SK-N-SH (cell line): Measurements from ENCODE around the gene LRRC40. TPM values are rescaled to one million over a fixed set of nuclear protein-coding genes. Genes with fewer than 3 reads are reported as not detected.

ENCODE experiments used
- CTCF ChIA-PET: fragments of 300-600, 350-600 bp; formaldehyde crosslinking; extraction: SDS; loops from one replicate; lab custom pipeline; 2021; lab: Yijun Ruan, JAX
- POLR2A ChIA-PET: fragments of 350-600 bp; sonication (Branson Sonifier 250); formaldehyde crosslinking; extraction: SDS; loops from one replicate; lab custom pipeline; 2020; ENCODE audit warnings: antibody characterized with exemption, inconsistent platforms; lab: Yijun Ruan, JAX
- DNase-seq: peaks from one replicate; pipeline ENCODE4 v3.0.0; 2012
- H2AFZ ChIP-seq: fragments of 200-600 bp; sonication (generic); 2 replicates; pipeline ENCODE4 v1.8.1; 2016; ENCODE audit warnings: antibody characterized with exemption, mild to moderate bottlenecking, low read depth
- H3F3A ChIP-seq: fragments of 200-600 bp; sonication (generic); replicated peaks from 2 replicates; pipeline ENCODE3; 2016; ENCODE audit warnings: antibody characterized with exemption, mild to moderate bottlenecking; ENCODE audit not compliant: insufficient read depth
- H3K27ac ChIP-seq, 2 experiments: fragments of 200-500 bp in 1 of 2; fragments of 200-600 bp in 1 of 2; sonication (Bioruptor generic) in 1 of 2; sonication (generic), shearing (Covaris generic) in 1 of 2; 2 replicates each; pipeline versions ENCODE4 v1.5.1 to v1.6.1; 2014 to 2016; ENCODE audit warnings: low read depth in 2 of 2, inconsistent platforms in 1 of 2, low read length in 1 of 2, mild to moderate bottlenecking in 1 of 2, mixed read lengths in 1 of 2
- H3K27me3 ChIP-seq: fragments of 200-600 bp; sonication (generic), shearing (Covaris generic); 2 replicates; pipeline ENCODE4 v1.6.1; 2016; ENCODE audit warnings: mixed run types; ENCODE audit not compliant: insufficient read depth
- H3K36me3 ChIP-seq, 2 experiments: fragments of 200-500 bp in 1 of 2; fragments of 200-600 bp in 1 of 2; sonication (Bioruptor generic) in 1 of 2; sonication (generic) in 1 of 2; replicated peaks in 1 of 2; 2 replicates each; pipeline versions ENCODE3 to v1.5.1; 2014 to 2016; ENCODE audit warnings: low read length in 1 of 2, mild to moderate bottlenecking in 1 of 2; ENCODE audit not compliant: insufficient read depth in 2 of 2, control insufficient read depth in 1 of 2
- H3K4me1 ChIP-seq, 2 experiments: fragments of 200-500 bp in 1 of 2; fragments of 200-600 bp in 1 of 2; sonication (Bioruptor generic) in 1 of 2; sonication (generic), shearing (Covaris generic) in 1 of 2; 2 replicates each; pipeline versions ENCODE4 v1.5.1 to v1.6.1; 2014 to 2016; ENCODE audit warnings: low read depth in 1 of 2, low read length in 1 of 2, mixed run types in 1 of 2; ENCODE audit not compliant: insufficient read depth in 2 of 2, control insufficient read depth in 1 of 2
- H3K4me2 ChIP-seq: fragments of 200-600 bp; sonication (generic), shearing (Covaris generic); 2 replicates; pipeline ENCODE4 v1.6.1; 2017; ENCODE audit warnings: mixed run types
- H3K4me3 ChIP-seq, 2 experiments: fragments of 200-500 bp in 1 of 2; fragments of 200-600 bp in 1 of 2; sonication (Bioruptor generic) in 1 of 2; sonication (generic), shearing (Covaris generic) in 1 of 2; 2 replicates each; pipeline versions ENCODE4 v1.5.1 to v1.8.1; 2014 to 2016; ENCODE audit warnings: low read depth in 2 of 2, inconsistent platforms in 1 of 2, low read length in 1 of 2, mild to moderate bottlenecking in 1 of 2, mixed read lengths in 1 of 2, moderate library complexity in 1 of 2
- H3K79me2 ChIP-seq: fragments of 200-600 bp; sonication (generic); 2 replicates; pipeline ENCODE4 v1.8.1; 2017; ENCODE audit warnings: mild to moderate bottlenecking; ENCODE audit not compliant: insufficient read depth
- H3K9ac ChIP-seq: fragments of 200-600 bp; sonication (generic); 2 replicates; pipeline ENCODE4 v1.6.1; 2017; ENCODE audit warnings: mixed run types
- H3K9me2 ChIP-seq: fragments of 200-600 bp; sonication (generic); 2 replicates; pipeline ENCODE4 v1.6.1; 2017; ENCODE audit warnings: mixed run types
- H3K9me3 ChIP-seq: fragments of 200-600 bp; sonication (generic); 2 replicates; pipeline ENCODE4 v1.6.1; 2017; ENCODE audit warnings: mixed run types, mild to moderate bottlenecking, moderate library complexity
- H4K20me1 ChIP-seq: fragments of 200-600 bp; sonication (generic); 2 replicates; pipeline ENCODE4 v1.6.1; 2017; ENCODE audit warnings: mild to moderate bottlenecking, mixed run types; ENCODE audit not compliant: insufficient read depth
- EP300 ChIP-seq, 2 experiments: IDR thresholded peaks; 2 replicates each; pipeline versions ENCODE4 v1.4.0 to v1.6.1; 2012; ENCODE audit warnings: borderline replicate concordance in 1 of 2, low read depth in 1 of 2, low read length in 1 of 2
- FOSL2 ChIP-seq: IDR thresholded peaks from 2 replicates; pipeline ENCODE4 v1.4.0; 2012; ENCODE audit warnings: low read depth, mild to moderate bottlenecking, moderate library complexity, borderline replicate concordance
- MEF2A ChIP-seq: IDR thresholded peaks from 2 replicates; pipeline ENCODE4 v1.4.0; 2012; ENCODE audit warnings: low read depth, borderline replicate concordance
- RAD21 ChIP-seq: IDR thresholded peaks from 2 replicates; pipeline ENCODE4 v1.6.1; 2012; ENCODE audit warnings: mild to moderate bottlenecking, low read length
- polyA plus RNA-seq, 3 experiments: library from polyadenylated mRNA; depleted of rRNA; stranded (reverse); fragments of >200 nt; gene quantifications; 2 replicates each; pipeline ENCODE4 v1.2.3, GENCODE V29; 2012
- TF ChIP-seq, protein P1 (sequence below): IDR thresholded peaks from 2 replicates; pipeline ENCODE4 v1.4.0; 2012; ENCODE audit warnings: low read depth
- TF ChIP-seq, protein P2 (sequence below): IDR thresholded peaks from 2 replicates; pipeline ENCODE4 v1.4.0; 2012; ENCODE audit warnings: low read depth, borderline replicate concordance
- TF ChIP-seq, protein P3 (sequence below): IDR thresholded peaks from 2 replicates; pipeline ENCODE4 v1.6.1; 2012; ENCODE audit warnings: mild to moderate bottlenecking, low read depth, low read length, moderate library complexity
- TF ChIP-seq, protein P4 (sequence below): IDR thresholded peaks from 2 replicates; pipeline ENCODE4; 2012

Gene LRRC40
- polyA plus RNA-seq, 1 of the 3 experiments (the other 2 are of a cell fraction), result 5.6 TPM

DNA sequence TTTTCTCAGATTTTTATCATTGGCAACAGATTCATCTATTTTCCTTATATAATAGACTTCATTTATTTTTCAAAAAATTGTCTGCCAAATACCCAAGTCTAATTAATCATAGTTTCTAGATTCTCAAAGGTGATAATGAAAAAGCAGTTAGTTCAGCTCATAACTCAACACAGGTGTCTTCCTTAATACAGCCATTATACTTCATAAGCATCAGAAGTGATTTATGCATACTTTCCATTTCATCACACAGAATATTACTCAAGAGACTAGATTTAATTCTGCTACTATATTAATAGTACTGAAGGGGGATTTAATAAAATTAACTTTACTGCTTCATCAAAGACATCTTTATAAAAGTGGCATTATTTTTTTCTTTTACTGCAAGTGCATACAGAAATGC is 34.6 kb upstream of the LRRC40 start:
- Histone ChIP-seq H3K36me3 (peaks cover 89 to 98% of the 10 kb centered on the region in 2 experiments), H3F3A (peaks cover 10% of the 10 kb centered on the region), H3K27me3 (no peaks in the 10 kb centered on the region), H3K9ac (no peak overlapping the region), H2AFZ (no peak overlapping the region), H3K9me3 (no peaks in the 10 kb centered on the region), H4K20me1 (no peaks in the 10 kb centered on the region), H3K4me2 (no peak overlapping the region), H3K9me2 (no peaks in the 10 kb centered on the region), H3K27ac (no peak overlapping the region), H3K4me3 (no peak overlapping the region), H3K4me1 (no peaks in the 10 kb centered on the region; a peak in 1 of 4 replicates), H3K79me2 (peaks cover 55% of the 10 kb centered on the region)
- no peak for TF ChIP-seq RAD21
- TF ChIP-seq, protein P1, sequence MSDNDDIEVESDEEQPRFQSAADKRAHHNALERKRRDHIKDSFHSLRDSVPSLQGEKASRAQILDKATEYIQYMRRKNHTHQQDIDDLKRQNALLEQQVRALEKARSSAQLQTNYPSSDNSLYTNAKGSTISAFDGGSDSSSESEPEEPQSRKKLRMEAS, result no peak
- TF ChIP-seq, protein P2, sequence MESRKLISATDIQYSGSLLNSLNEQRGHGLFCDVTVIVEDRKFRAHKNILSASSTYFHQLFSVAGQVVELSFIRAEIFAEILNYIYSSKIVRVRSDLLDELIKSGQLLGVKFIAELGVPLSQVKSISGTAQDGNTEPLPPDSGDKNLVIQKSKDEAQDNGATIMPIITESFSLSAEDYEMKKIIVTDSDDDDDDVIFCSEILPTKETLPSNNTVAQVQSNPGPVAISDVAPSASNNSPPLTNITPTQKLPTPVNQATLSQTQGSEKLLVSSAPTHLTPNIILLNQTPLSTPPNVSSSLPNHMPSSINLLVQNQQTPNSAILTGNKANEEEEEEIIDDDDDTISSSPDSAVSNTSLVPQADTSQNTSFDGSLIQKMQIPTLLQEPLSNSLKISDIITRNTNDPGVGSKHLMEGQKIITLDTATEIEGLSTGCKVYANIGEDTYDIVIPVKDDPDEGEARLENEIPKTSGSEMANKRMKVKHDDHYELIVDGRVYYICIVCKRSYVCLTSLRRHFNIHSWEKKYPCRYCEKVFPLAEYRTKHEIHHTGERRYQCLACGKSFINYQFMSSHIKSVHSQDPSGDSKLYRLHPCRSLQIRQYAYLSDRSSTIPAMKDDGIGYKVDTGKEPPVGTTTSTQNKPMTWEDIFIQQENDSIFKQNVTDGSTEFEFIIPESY, result no peak
- TF ChIP-seq, protein P3, sequence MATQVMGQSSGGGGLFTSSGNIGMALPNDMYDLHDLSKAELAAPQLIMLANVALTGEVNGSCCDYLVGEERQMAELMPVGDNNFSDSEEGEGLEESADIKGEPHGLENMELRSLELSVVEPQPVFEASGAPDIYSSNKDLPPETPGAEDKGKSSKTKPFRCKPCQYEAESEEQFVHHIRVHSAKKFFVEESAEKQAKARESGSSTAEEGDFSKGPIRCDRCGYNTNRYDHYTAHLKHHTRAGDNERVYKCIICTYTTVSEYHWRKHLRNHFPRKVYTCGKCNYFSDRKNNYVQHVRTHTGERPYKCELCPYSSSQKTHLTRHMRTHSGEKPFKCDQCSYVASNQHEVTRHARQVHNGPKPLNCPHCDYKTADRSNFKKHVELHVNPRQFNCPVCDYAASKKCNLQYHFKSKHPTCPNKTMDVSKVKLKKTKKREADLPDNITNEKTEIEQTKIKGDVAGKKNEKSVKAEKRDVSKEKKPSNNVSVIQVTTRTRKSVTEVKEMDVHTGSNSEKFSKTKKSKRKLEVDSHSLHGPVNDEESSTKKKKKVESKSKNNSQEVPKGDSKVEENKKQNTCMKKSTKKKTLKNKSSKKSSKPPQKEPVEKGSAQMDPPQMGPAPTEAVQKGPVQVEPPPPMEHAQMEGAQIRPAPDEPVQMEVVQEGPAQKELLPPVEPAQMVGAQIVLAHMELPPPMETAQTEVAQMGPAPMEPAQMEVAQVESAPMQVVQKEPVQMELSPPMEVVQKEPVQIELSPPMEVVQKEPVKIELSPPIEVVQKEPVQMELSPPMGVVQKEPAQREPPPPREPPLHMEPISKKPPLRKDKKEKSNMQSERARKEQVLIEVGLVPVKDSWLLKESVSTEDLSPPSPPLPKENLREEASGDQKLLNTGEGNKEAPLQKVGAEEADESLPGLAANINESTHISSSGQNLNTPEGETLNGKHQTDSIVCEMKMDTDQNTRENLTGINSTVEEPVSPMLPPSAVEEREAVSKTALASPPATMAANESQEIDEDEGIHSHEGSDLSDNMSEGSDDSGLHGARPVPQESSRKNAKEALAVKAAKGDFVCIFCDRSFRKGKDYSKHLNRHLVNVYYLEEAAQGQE, result no peak
- TF ChIP-seq FOSL2, result no peak
- DNase-seq, result no peak
- ChIA-PET CTCF (no interaction called here), POLR2A (no interaction called here)

DNA sequence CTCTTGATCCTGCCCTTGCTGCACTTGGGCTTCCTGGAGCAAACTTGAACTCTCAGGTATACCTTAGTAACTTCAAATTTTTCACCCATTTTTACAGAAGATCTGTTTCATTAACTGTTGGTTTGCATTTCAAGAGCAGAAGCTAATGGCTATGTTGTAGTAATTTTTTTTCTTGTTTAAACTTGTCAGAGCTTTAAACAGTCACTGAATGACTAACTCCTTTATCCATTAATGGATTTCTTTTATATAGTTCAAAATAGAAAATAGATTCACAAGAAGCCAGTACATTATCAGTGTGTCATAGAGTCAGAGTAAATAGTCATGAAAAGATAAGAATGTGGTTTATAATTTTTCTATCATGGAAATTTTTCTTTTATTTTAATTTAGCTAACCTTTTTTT is 29.4 kb upstream of the LRRC40 start:
- no peak overlapping the region for H3K4me2 ChIP-seq
- H3K4me3 ChIP-seq, result no peak overlapping the region
- H3K9ac ChIP-seq, result no peak overlapping the region
- H3F3A ChIP-seq, result peaks cover 20% of the 10 kb centered on the region
- no peak for DNase-seq
- H2AFZ ChIP-seq, result no peak overlapping the region
- H3K27ac ChIP-seq, result 0 out of 4 replicates have a peak overlapping the region, but pooled peaks of 1 of the 2 experiments have one; percentile 4
- H3K36me3 ChIP-seq, result peaks cover 90 to 100% of the 10 kb centered on the region in 2 experiments
- no peaks in the 10 kb centered on the region for H3K9me2 ChIP-seq
- peaks cover 64% of the 10 kb centered on the region for H3K79me2 ChIP-seq
- no peaks in the 10 kb centered on the region for H3K9me3 ChIP-seq
- CTCF ChIA-PET, result interaction anchor here (1.2 to 2.2 kb wide), 2 partner anchors 12 to 14 kb away, joined by 3 to 9 read pairs; partner anchors contain the start of gene SRSF11
- TF ChIP-seq, protein P4, sequence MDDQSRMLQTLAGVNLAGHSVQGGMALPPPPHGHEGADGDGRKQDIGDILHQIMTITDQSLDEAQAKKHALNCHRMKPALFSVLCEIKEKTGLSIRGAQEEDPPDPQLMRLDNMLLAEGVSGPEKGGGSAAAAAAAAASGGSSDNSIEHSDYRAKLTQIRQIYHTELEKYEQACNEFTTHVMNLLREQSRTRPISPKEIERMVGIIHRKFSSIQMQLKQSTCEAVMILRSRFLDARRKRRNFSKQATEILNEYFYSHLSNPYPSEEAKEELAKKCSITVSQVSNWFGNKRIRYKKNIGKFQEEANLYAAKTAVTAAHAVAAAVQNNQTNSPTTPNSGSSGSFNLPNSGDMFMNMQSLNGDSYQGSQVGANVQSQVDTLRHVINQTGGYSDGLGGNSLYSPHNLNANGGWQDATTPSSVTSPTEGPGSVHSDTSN, result no peak
- TF ChIP-seq, protein P3, result no peak
- no peak for TF ChIP-seq MEF2A
- no peak for TF ChIP-seq EP300 (IDR thresholded peaks at IDR 0.05; ENCODE audit: borderline replicate concordance in 1 of 2, low read depth in 1 of 2, low read length in 1 of 2)
- TF ChIP-seq, all 33 proteins: peak for 0
- POLR2A ChIA-PET, result interaction anchor here (1.1 kb wide), 1 partner anchor 14 kb away, joined by 4 read pairs; the partner anchor contains the start of gene SRSF11
- Histone ChIP-seq H3K4me1 (no peaks in the 10 kb centered on the region; a peak in 1 of 4 replicates), H4K20me1 (no peaks in the 10 kb centered on the region; the same call in 1 of the 2 replicates), H3K27me3 (no peaks in the 10 kb centered on the region)
